ENCODE data around the gene NPRL2. TPM values are rescaled to one million over a fixed set of nuclear protein-coding genes. Genes with fewer than 3 reads are reported as not detected.

Gene NPRL2
- total and polyA plus RNA-seq, 2 of the 13 experiments (the other 11 are each of a cell fraction or from before 2014, with no cell fraction given), result 30.6 to 51.4 TPM

DNA sequence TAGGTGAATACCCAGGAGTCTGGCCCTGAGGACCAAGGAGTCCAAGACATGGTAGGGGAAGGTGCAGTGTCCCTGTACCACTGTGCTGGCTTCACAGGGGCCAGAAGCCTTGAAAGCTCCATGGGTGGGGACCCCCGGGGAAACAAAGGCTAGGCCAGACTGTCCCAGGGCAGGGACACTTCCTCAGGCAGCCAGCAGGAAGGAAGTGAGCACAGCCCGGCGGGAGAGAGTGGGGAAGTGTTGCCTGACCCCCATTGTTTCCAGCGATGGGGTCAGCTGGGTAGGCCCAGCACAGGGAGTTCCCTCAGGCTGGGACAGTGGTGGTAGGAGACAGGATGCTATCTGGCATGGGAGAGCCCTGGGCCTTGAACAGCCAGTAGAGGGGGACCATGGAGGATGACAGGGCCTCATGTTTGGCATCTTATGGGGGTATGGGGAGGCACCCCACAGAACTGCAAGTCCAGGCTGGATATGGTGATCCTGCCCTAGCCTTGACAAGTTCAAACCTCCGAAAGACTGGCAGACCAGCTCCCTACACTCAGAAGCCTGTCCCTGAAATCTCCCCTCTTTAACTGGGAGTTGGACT, 26.9 kb downstream of the NPRL2 start:
- peaks cover 69% of the 10 kb centered on the region for H3K4me1 ChIP-seq (ENCODE audit: insufficient read depth, low read length)
- in situ Hi-C loops (cut with HindIII; ENCODE audit: extremely low pct_ligation_motif_present, low pct_unique_long_range_greater_than_20kb) (loop anchor here (5.0 kb wide), 1 partner anchor 61 kb away; no protein-coding TSS in a partner anchor), intact Hi-C loops (cut with micrococcal nuclease; ENCODE audit: unreplicated experiment) (loop anchor here (1.0 kb wide), 2 partner anchors 20 to 49 kb away; partner anchors contain the start of gene HYAL1)
- peak overlapping the region; percentile 7; the same call in 1 of the 2 replicates for H3K9ac ChIP-seq (ENCODE audit: insufficient read depth, low read depth, low read length)
- peaks cover 3 to 21% of the 10 kb centered on the region in 2 experiments; a peak in 4 of 5 replicates for H3K36me3 ChIP-seq (replicated peaks in 1 of 2; ENCODE audit: control insufficient read depth in 1 of 2, insufficient read depth in 2 of 2, low read length in 2 of 2)
- peak overlapping the region; percentile 100 for H3K27ac ChIP-seq (ENCODE audit: extremely low read length, insufficient read depth, low read length)
- peak overlapping the region; percentile 94; the same call in 1 of the 2 replicates for H3K4me2 ChIP-seq (ENCODE audit: low read depth, low read length)
- H3K9me3 ChIP-seq (ENCODE audit: low read length), result no peaks in the 10 kb centered on the region
- no peak overlapping the region for H2AFZ ChIP-seq (ENCODE audit: low read length)
- WGBS (ENCODE audit: low lambda C conversion rate), result 62% methylated on average over 3 of the region's 5 CpGs
- H4K20me1 ChIP-seq (ENCODE audit: insufficient read depth, low read length), result no peaks in the 10 kb centered on the region
- FAIRE-seq (no peak), ATAC-seq (no peak), DNase-seq (ENCODE audit: low spot score) (no peak)
- no TSS peak for BruUV-seq (replicated peaks)
- CTCF ChIA-PET (ENCODE audit: low intra/inter-chr PET ratio, low total read pairs), result interaction anchor here (1.1 to 1.5 kb wide), 4 partner anchors 21 to 66 kb away, joined by 4 to 14 read pairs (median 7); partner anchors contain the start of genes HYAL1 and IFRD2
- no peaks in the 10 kb centered on the region; a peak in 1 of 5 replicates for H3K27me3 ChIP-seq (ENCODE audit: control insufficient read depth in 1 of 2, insufficient read depth in 2 of 2, low read length in 2 of 2)
- peaks cover 35% of the 10 kb centered on the region for H3K79me2 ChIP-seq (ENCODE audit: insufficient read depth, low read length)
- H3K4me3 ChIP-seq (replicated peaks in 1 of 3; ENCODE audit: insufficient read depth in 1 of 3, low read depth in 2 of 3, low read length in 3 of 3), result peak overlapping the region in 1 of 3 experiments; percentile 17; a peak in 1 of 6 replicates
- POLR2A ChIA-PET, result interaction anchor here (0.7 to 13.0 kb wide), 10 partner anchors 13 to 66 kb away, joined by 3 to 222 read pairs (median 6); partner anchors contain the start of genes CYB561D2, HYAL1, HYAL3 and IFRD2
- no peak for TF ChIP-seq ZNF407 (CRISPR knock-in tag; IDR thresholded peaks at IDR 0.05; ENCODE audit: not compliant biosample characterization)
- TF ChIP-seq, protein P1, sequence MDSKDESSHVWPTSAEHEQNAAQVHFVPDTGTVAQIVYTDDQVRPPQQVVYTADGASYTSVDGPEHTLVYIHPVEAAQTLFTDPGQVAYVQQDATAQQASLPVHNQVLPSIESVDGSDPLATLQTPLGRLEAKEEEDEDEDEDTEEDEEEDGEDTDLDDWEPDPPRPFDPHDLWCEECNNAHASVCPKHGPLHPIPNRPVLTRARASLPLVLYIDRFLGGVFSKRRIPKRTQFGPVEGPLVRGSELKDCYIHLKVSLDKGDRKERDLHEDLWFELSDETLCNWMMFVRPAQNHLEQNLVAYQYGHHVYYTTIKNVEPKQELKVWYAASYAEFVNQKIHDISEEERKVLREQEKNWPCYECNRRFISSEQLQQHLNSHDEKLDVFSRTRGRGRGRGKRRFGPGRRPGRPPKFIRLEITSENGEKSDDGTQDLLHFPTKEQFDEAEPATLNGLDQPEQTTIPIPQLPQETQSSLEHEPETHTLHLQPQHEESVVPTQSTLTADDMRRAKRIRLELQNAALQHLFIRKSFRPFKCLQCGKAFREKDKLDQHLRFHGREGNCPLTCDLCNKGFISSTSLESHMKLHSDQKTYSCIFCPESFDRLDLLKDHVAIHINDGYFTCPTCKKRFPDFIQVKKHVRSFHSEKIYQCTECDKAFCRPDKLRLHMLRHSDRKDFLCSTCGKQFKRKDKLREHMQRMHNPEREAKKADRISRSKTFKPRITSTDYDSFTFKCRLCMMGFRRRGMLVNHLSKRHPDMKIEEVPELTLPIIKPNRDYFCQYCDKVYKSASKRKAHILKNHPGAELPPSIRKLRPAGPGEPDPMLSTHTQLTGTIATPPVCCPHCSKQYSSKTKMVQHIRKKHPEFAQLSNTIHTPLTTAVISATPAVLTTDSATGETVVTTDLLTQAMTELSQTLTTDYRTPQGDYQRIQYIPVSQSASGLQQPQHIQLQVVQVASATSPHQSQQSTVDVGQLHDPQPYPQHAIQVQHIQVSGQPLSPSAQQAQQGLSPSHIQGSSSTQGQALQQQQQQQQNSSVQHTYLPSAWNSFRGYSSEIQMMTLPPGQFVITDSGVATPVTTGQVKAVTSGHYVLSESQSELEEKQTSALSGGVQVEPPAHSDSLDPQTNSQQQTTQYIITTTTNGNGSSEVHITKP (CRISPR knock-in tag; IDR thresholded peaks at IDR 0.05; ENCODE audit: low read depth), result 0 out of 2 replicates have a peak, but pooled peaks have one; percentile 6
- TF ChIP-seq ZNF598 (CRISPR knock-in tag; IDR thresholded peaks at IDR 0.05; ENCODE audit: borderline replicate concordance), result no peak
- 0 out of 2 replicates have a peak, but pooled peaks have one; percentile 6 for TF ChIP-seq ZNF274 (CRISPR knock-in tag; IDR thresholded peaks at IDR 0.05)
- TF ChIP-seq SOX13 (IDR thresholded peaks at IDR 0.05), result no peak
- TF ChIP-seq SOX13 (CRISPR knock-in tag; conservative IDR thresholded peaks at IDR 0.05 in 1 of 2, IDR thresholded peaks at IDR 0.05 in 1 of 2), result 0 out of 4 replicates have a peak, but pooled peaks of 1 of the 2 experiments have one; percentile 6
- TF ChIP-seq CERS6 (CRISPR knock-in tag; IDR thresholded peaks at IDR 0.05), result no peak
- TF ChIP-seq MED13 (CRISPR knock-in tag; IDR thresholded peaks at IDR 0.05), result no peak

All from HepG2 (cell line).